H1 (cell line): ENCODE measurements around the gene DTD1. TPM values are rescaled to one million over a fixed set of nuclear protein-coding genes. Genes with fewer than 3 reads are reported as not detected.

Experiments used
- CTCF ChIA-PET: fragments of 300-600 bp; sonication (Branson Sonifier 250); formaldehyde crosslinking; loops from one replicate; lab custom pipeline; 2021; ENCODE audit not compliant: partially characterized antibody; lab: Charles Lee
- POLR2A ChIA-PET: fragments of 300-600 bp; sonication (Branson Sonifier 250); formaldehyde crosslinking; loops from one replicate; lab custom pipeline; 2021; ENCODE audit warnings: inconsistent platforms; ENCODE audit not compliant: partially characterized antibody; lab: Charles Lee
- DNase-seq, 2 experiments: peaks; one replicate each; pipeline versions ENCODE4 v3.0.0 to v3.0.0-alpha.2; 2010 to 2022; ENCODE audit warnings: low spot score in 2 of 2, low read depth in 1 of 2, mixed read lengths in 1 of 2
- FAIRE-seq: peaks from 2 replicates; lab custom pipeline; 2011; peaks lifted over from hg19 to GRCh38; lab: Jason Lieb, UNC
- H2AFZ ChIP-seq: 2 replicates; pipeline ENCODE4 v1.8.1; 2012; ENCODE audit warnings: low read length, inconsistent platforms
- H2AK5ac ChIP-seq: 2 replicates; pipeline ENCODE4 v1.6.1; 2013; ENCODE audit warnings: low read depth, low read length
- H2BK120ac ChIP-seq: replicated peaks from 2 replicates; pipeline ENCODE3; 2013; ENCODE audit warnings: low read depth, low read length, inconsistent platforms
- H2BK12ac ChIP-seq: 2 replicates; pipeline ENCODE4 v1.6.1; 2013; ENCODE audit warnings: low read depth, low read length
- H2BK15ac ChIP-seq: 2 replicates; pipeline ENCODE4 v1.6.1; 2013; ENCODE audit warnings: low read length
- H2BK20ac ChIP-seq: 2 replicates; pipeline ENCODE4 v1.6.1; 2013; ENCODE audit warnings: low read length
- H2BK5ac ChIP-seq: 2 replicates; pipeline ENCODE4 v1.6.1; 2013; ENCODE audit warnings: low read depth, low read length
- H3K14ac ChIP-seq: 2 replicates; pipeline ENCODE4 v1.6.1; 2013; ENCODE audit warnings: inconsistent platforms; ENCODE audit not compliant: insufficient read length
- H3K18ac ChIP-seq: 2 replicates; pipeline ENCODE4 v1.6.1; 2013; ENCODE audit warnings: low read length; ENCODE audit errors: extremely low read depth
- H3K23ac ChIP-seq: 2 replicates; pipeline ENCODE4 v1.6.1; 2013; ENCODE audit warnings: inconsistent platforms; ENCODE audit not compliant: insufficient read length
- H3K23me2 ChIP-seq: 2 replicates; pipeline ENCODE4 v1.6.1; 2013; ENCODE audit warnings: low read depth, low read length
- H3K27ac ChIP-seq: 2 replicates; pipeline ENCODE4 v1.6.1; 2011; ENCODE audit warnings: low read depth, low read length, inconsistent platforms
- H3K27me3 ChIP-seq, 4 experiments: replicated peaks in 1 of 4; 1 replicate in 1 of 4; 2 replicates in 3 of 4; pipeline versions ENCODE4 v1.6.1 to v1.8.1; 2011 to 2013; ENCODE audit warnings: low read length in 3 of 4, mild to moderate bottlenecking in 3 of 4, inconsistent platforms in 2 of 4, mixed read lengths in 2 of 4, moderate library complexity in 1 of 4; ENCODE audit not compliant: control insufficient read depth in 3 of 4, insufficient read depth in 3 of 4; ENCODE audit errors: extremely low read depth in 1 of 4
- H3K36me3 ChIP-seq, 4 experiments: 2 replicates each; pipeline versions ENCODE4 v1.6.1 to v1.8.1; 2011 to 2013; ENCODE audit warnings: mild to moderate bottlenecking in 4 of 4, low read length in 3 of 4, moderate library complexity in 2 of 4, control low read depth in 1 of 4, inconsistent platforms in 1 of 4; ENCODE audit not compliant: insufficient read depth in 4 of 4, control insufficient read depth in 2 of 4
- H3K4ac ChIP-seq: replicated peaks from 2 replicates; pipeline ENCODE3; 2013; ENCODE audit warnings: low read length, low read depth, mixed read lengths, inconsistent platforms; ENCODE audit not compliant: insufficient read length
- H3K4me1 ChIP-seq, 4 experiments: replicated peaks in 1 of 4; 1 replicate in 1 of 4; 2 replicates in 3 of 4; pipeline versions ENCODE4 v1.6.1 to v1.8.1; 2011 to 2013; ENCODE audit warnings: low read length in 3 of 4, inconsistent platforms in 2 of 4, mixed read lengths in 1 of 4; ENCODE audit not compliant: insufficient read depth in 4 of 4, control insufficient read depth in 3 of 4
- H3K4me2 ChIP-seq, 2 experiments: 2 replicates each; pipeline versions ENCODE4 v1.6.1 to v1.8.1; 2011 to 2013; ENCODE audit warnings: low read depth in 2 of 2, low read length in 2 of 2, control low read depth in 1 of 2, inconsistent platforms in 1 of 2, mild to moderate bottlenecking in 1 of 2; ENCODE audit not compliant: insufficient read depth in 1 of 2
- H3K4me3 ChIP-seq, 4 experiments: fragments of 200-600, 300-600 bp in 1 of 4; sonication (generic), shearing (Covaris generic), sonication (Bioruptor Twin) in 1 of 4; 2 replicates each; pipeline versions ENCODE4 v1.5.1 to v1.8.1; 2011 to 2016; ENCODE audit warnings: low read length in 4 of 4, low read depth in 3 of 4, control low read depth in 2 of 4, inconsistent platforms in 2 of 4, mild to moderate bottlenecking in 2 of 4, mixed read lengths in 1 of 4, moderate library complexity in 1 of 4; ENCODE audit not compliant: insufficient read depth in 2 of 4; ENCODE audit errors: extremely low read depth in 1 of 4
- H3K56ac ChIP-seq: replicated peaks from 2 replicates; pipeline ENCODE3; 2013; ENCODE audit warnings: low read depth, mild to moderate bottlenecking, mixed read lengths, low read length, inconsistent platforms; ENCODE audit not compliant: insufficient read length
- H3K79me1 ChIP-seq: 2 replicates; pipeline ENCODE4 v1.6.1; 2013; ENCODE audit warnings: low read depth, low read length, control low read depth
- H3K79me2 ChIP-seq, 2 experiments: 2 replicates each; pipeline versions ENCODE4 v1.6.1 to v1.8.1; 2012 to 2013; ENCODE audit warnings: low read length in 2 of 2, mild to moderate bottlenecking in 2 of 2, inconsistent platforms in 1 of 2; ENCODE audit not compliant: insufficient read depth in 2 of 2, control insufficient read depth in 1 of 2
- H3K9ac ChIP-seq, 4 experiments: replicated peaks in 1 of 4; 1 replicate in 1 of 4; 2 replicates in 3 of 4; pipeline versions ENCODE4 v1.6.1 to v1.8.1; 2011 to 2013; ENCODE audit warnings: low read depth in 3 of 4, low read length in 3 of 4, control low read depth in 2 of 4, mild to moderate bottlenecking in 2 of 4, moderate library complexity in 2 of 4, inconsistent platforms in 1 of 4; ENCODE audit errors: extremely low read depth in 1 of 4
- H3K9me3 ChIP-seq, 2 experiments: 2 replicates each; pipeline versions ENCODE4 v1.6.1 to v1.8.1; 2012 to 2013; ENCODE audit warnings: mild to moderate bottlenecking in 2 of 2, moderate library complexity in 2 of 2, control low read depth in 1 of 2, inconsistent platforms in 1 of 2, low read depth in 1 of 2, low read length in 1 of 2, mixed read lengths in 1 of 2; ENCODE audit not compliant: insufficient read depth in 2 of 2
- H4K20me1 ChIP-seq, 2 experiments: replicated peaks in 1 of 2; 2 replicates each; pipeline versions ENCODE3 to v1.8.1; 2011 to 2013; ENCODE audit warnings: inconsistent platforms in 2 of 2, low read length in 2 of 2, mild to moderate bottlenecking in 1 of 2; ENCODE audit not compliant: insufficient read depth in 2 of 2, control insufficient read depth in 1 of 2
- H4K5ac ChIP-seq: 2 replicates; pipeline ENCODE4 v1.6.1; 2013; ENCODE audit warnings: low read length, low read depth, mixed read lengths, inconsistent platforms; ENCODE audit not compliant: insufficient read length
- H4K8ac ChIP-seq: 2 replicates; pipeline ENCODE4 v1.8.0; 2013; ENCODE audit warnings: mild to moderate bottlenecking, moderate library complexity, low read length, inconsistent platforms; ENCODE audit not compliant: insufficient read depth; ENCODE audit errors: extremely low read depth
- H4K91ac ChIP-seq: replicated peaks from 2 replicates; pipeline ENCODE3; 2013; ENCODE audit warnings: low read length, mixed read lengths, inconsistent platforms; ENCODE audit not compliant: insufficient read length
- BRCA1 ChIP-seq: IDR thresholded peaks from 2 replicates; pipeline ENCODE4 v1.6.1; 2012; ENCODE audit warnings: low read depth, low read length, improper control_type of control experiment
- CBX5 ChIP-seq: fragments of 300-800, 300-1000 bp; sonication (generic); IDR thresholded peaks from 2 replicates; pipeline ENCODE4 v1.7.1; 2016; ENCODE audit warnings: antibody characterized with exemption, low read length, low read depth
- EGR1 ChIP-seq: IDR thresholded peaks from 2 replicates; pipeline ENCODE4 v1.6.1; 2011; ENCODE audit warnings: low read depth, low read length, borderline replicate concordance
- GTF2F1 ChIP-seq: IDR thresholded peaks from 2 replicates; pipeline ENCODE4 v1.6.1; 2012; ENCODE audit warnings: low read depth, low read length, improper control_type of control experiment, borderline replicate concordance
- HDAC2 ChIP-seq, 2 experiments: fragments of 300-600 bp in 1 of 2; sonication (generic) in 1 of 2; IDR thresholded peaks; 2 replicates each; pipeline ENCODE4 v1.6.1; 2011 to 2012; ENCODE audit warnings: low read depth in 2 of 2, low read length in 2 of 2, mild to moderate bottlenecking in 2 of 2, moderate library complexity in 2 of 2, borderline replicate concordance in 1 of 2, inconsistent platforms in 1 of 2
- JUN ChIP-seq: IDR thresholded peaks from 2 replicates; pipeline ENCODE4 v1.6.1; 2011; ENCODE audit warnings: low read depth, mild to moderate bottlenecking, improper control_type of control experiment, low read length
- MAFK ChIP-seq: IDR thresholded peaks from 2 replicates; pipeline ENCODE4 v1.6.1; 2012; ENCODE audit warnings: low read depth, mild to moderate bottlenecking, improper control_type of control experiment, low read length
- NANOG ChIP-seq: IDR thresholded peaks from 2 replicates; pipeline ENCODE4 v1.6.1; 2011; ENCODE audit warnings: low read length, low read depth, mild to moderate bottlenecking, inconsistent platforms; ENCODE audit not compliant: insufficient read depth, poor library complexity, severe bottlenecking
- PHF8 ChIP-seq: fragments of 200-600 bp; sonication (generic); conservative IDR thresholded peaks from 2 replicates; pipeline ENCODE4 v1.7.1; 2012; ENCODE audit warnings: low read depth, mild to moderate bottlenecking, inconsistent platforms, low read length, moderate library complexity
- TEAD4 ChIP-seq: IDR thresholded peaks from 2 replicates; pipeline ENCODE4 v1.6.1; 2012; ENCODE audit warnings: low read depth, low read length, inconsistent platforms, mixed read lengths
- WGBS, 2 experiments: shearing (Covaris generic) in 1 of 2; methylation state at CpG; one replicate each; pipeline versions ENCODE4 v1.1.6 to v1.1.7; 2013 to 2015; ENCODE audit warnings: low lambda C conversion rate in 2 of 2, mixed read lengths in 2 of 2, inconsistent platforms in 1 of 2, low coverage in 1 of 2, missing lambda C conversion rate in 1 of 2; ENCODE audit not compliant: insufficient replicate concordance in 2 of 2, insufficient coverage in 1 of 2, insufficient read length in 1 of 2; ENCODE audit errors: extremely low coverage in 1 of 2, missing lambda C conversion rate in 1 of 2; 5-methylcytosine and 5-hydroxymethylcytosine counted together
- polyA plus RNA-seq, 7 experiments: library from polyadenylated mRNA; depleted of rRNA in 3 of 7; stranded (reverse) in 5 of 7; unstranded in 2 of 7; fragments of >200 nt in 5 of 7; fragments of 200-250 nt in 2 of 7; gene quantifications; 1 replicate in 5 of 7; 2 replicates in 1 of 7; 4 replicates in 1 of 7; pipeline versions ENCODE4 v1.2.1 to v1.2.3, GENCODE V29; 2011 to 2013; ENCODE audit warnings: missing spikeins in 2 of 7, mixed read lengths in 2 of 7
- total RNA-seq: library from RNA; stranded (reverse); fragmentation: NEBNext Ultra II Directional; extraction: Animal tissue kit (Norgen Biotek cat#: 25700); gene quantifications from 2 replicates; pipeline ENCODE4 v1.2.1, GENCODE V29; 2021
- TF ChIP-seq, protein P1 (sequence below): IDR thresholded peaks from 2 replicates; pipeline ENCODE4 v1.6.1; 2011; ENCODE audit warnings: low read length, improper control_type of control experiment
- TF ChIP-seq, protein P2 (sequence below): IDR thresholded peaks from 2 replicates; pipeline ENCODE4 v1.6.1; 2012; ENCODE audit warnings: inconsistent platforms

The DTD1 gene
- total and polyA plus RNA-seq, 2 of the 8 experiments (the other 6 are each of a cell fraction or from before 2014, with no cell fraction given), result 49.7 to 66.6 TPM

DNA sequence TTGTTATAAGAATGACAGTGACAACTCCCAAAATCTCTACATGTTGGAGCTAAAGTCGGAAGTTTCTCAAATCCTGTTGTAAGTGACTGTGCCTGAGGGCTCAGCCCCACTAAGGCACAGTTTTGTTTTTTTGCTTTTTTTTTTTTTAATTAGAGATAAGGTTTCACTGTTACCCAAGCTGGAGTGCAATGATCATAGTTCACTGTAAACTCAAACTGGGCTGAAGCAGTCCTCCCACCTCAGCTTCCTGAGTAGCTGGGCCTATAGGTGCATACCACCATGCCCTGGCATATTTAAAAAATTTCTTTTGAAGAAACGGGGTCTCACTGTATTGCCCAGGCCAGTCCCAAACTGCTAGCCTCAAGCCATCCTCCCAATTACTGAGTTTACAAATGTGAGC lies 96.9 kb downstream of the DTD1 start:
- no peak overlapping the region for H3K23ac ChIP-seq
- no peak overlapping the region for H4K91ac ChIP-seq
- no peak overlapping the region for H4K8ac ChIP-seq
- no peak overlapping the region for H3K27ac ChIP-seq
- no peaks in the 10 kb centered on the region for H3K23me2 ChIP-seq
- no peak overlapping the region for H3K4ac ChIP-seq
- POLR2A ChIA-PET, result no interaction called here
- no peak overlapping the region for H3K14ac ChIP-seq
- DNase-seq (no peak), FAIRE-seq (no peak)
- no peaks in the 10 kb centered on the region for H4K20me1 ChIP-seq
- H3K4me3 ChIP-seq, result no peak overlapping the region
- H3K4me1 ChIP-seq, result peaks cover 4 to 14% (median 9%) of the 10 kb centered on the region in 4 experiments; a peak in 5 of 7 replicates
- H2AFZ ChIP-seq, result no peak overlapping the region
- no peak overlapping the region for H2BK5ac ChIP-seq
- no peak overlapping the region for H3K56ac ChIP-seq
- no peak overlapping the region for H2BK120ac ChIP-seq
- H2AK5ac ChIP-seq, result no peak overlapping the region
- H3K4me2 ChIP-seq, result no peak overlapping the region
- H3K36me3 ChIP-seq, result no peaks in the 10 kb centered on the region
- no peak overlapping the region for H4K5ac ChIP-seq
- H2BK20ac ChIP-seq, result no peak overlapping the region
- no peak overlapping the region for H3K18ac ChIP-seq
- H2BK15ac ChIP-seq, result no peak overlapping the region
- CTCF ChIA-PET, result interaction anchor here (1.1 to 1.4 kb wide), 2 partner anchors 8 to 13 kb away, joined by 4 to 5 read pairs; no protein-coding TSS in a partner anchor
- H3K27me3 ChIP-seq, result no peaks in the 10 kb centered on the region
- no peak overlapping the region for H2BK12ac ChIP-seq
- H3K79me1 ChIP-seq, result no peaks in the 10 kb centered on the region; the same call in 1 of the 2 replicates
- H3K79me2 ChIP-seq, result 0 out of 4 replicates have a peak, but pooled peaks cover 0 to 3% of the 10 kb centered on the region in 2 experiments
- H3K9me3 ChIP-seq, result no peaks in the 10 kb centered on the region
- no peak overlapping the region for H3K9ac ChIP-seq
- 88% methylated on average over 2 of the region's 2 CpGs; no CpG with 5 or more reads in 1 of the 2 experiments for WGBS, 2 experiments
- TF ChIP-seq EGR1, result no peak
- TF ChIP-seq, protein P1, sequence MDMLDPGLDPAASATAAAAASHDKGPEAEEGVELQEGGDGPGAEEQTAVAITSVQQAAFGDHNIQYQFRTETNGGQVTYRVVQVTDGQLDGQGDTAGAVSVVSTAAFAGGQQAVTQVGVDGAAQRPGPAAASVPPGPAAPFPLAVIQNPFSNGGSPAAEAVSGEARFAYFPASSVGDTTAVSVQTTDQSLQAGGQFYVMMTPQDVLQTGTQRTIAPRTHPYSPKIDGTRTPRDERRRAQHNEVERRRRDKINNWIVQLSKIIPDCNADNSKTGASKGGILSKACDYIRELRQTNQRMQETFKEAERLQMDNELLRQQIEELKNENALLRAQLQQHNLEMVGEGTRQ, result no peak
- no peak for TF ChIP-seq TEAD4
- no peak for TF ChIP-seq HDAC2 (IDR thresholded peaks at IDR 0.05; ENCODE audit: borderline replicate concordance in 1 of 2, low read depth in 2 of 2, low read length in 2 of 2)
- TF ChIP-seq, protein P2, sequence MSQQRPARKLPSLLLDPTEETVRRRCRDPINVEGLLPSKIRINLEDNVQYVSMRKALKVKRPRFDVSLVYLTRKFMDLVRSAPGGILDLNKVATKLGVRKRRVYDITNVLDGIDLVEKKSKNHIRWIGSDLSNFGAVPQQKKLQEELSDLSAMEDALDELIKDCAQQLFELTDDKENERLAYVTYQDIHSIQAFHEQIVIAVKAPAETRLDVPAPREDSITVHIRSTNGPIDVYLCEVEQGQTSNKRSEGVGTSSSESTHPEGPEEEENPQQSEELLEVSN, result no peak
- no peak for TF ChIP-seq JUN
- TF ChIP-seq PHF8, result no peak
- no peak for TF ChIP-seq CBX5
- no peak for TF ChIP-seq NANOG
- no peak for TF ChIP-seq BRCA1
- TF ChIP-seq MAFK, result no peak
- no peak for TF ChIP-seq GTF2F1
